Neural crest cell (in vitro differentiated cells): ENCODE results near the gene ARV1. TPM values are rescaled to one million over a fixed set of nuclear protein-coding genes. Genes with fewer than 3 reads are reported as not detected.

Source experiments
- DNase-seq: peaks from one replicate; pipeline ENCODE4 v3.0.0; 2021; ENCODE audit warnings: low read depth, mixed read lengths, low spot score
- H3K27ac Mint-ChIP-seq: one replicate; pipeline ENCODE4 v1.8.0; 2021; ENCODE audit warnings: mild to moderate bottlenecking, mixed read lengths; ENCODE audit not compliant: unreplicated experiment
- H3K27me3 Mint-ChIP-seq: 2 replicates; pipeline ENCODE4 v1.8.0; 2021; ENCODE audit warnings: low read depth, mild to moderate bottlenecking, mixed read lengths
- H3K36me3 Mint-ChIP-seq: 2 replicates; pipeline ENCODE4 v1.8.0; 2021; ENCODE audit warnings: low read depth, mild to moderate bottlenecking, mixed read lengths
- H3K4me1 Mint-ChIP-seq: 2 replicates; pipeline ENCODE4 v1.8.0; 2021; ENCODE audit warnings: mixed read lengths
- H3K4me3 Mint-ChIP-seq: one replicate; pipeline ENCODE4 v1.8.0; 2021; ENCODE audit warnings: mild to moderate bottlenecking, mixed read lengths
- H3K9me3 Mint-ChIP-seq: 2 replicates; pipeline ENCODE4 v1.8.0; 2021; ENCODE audit warnings: mixed read lengths
- CTCF ChIP-seq: fragments of 200-600 bp; sonication (generic); conservative IDR thresholded peaks from 2 replicates; pipeline ENCODE4 v1.5.0; 2021; ENCODE audit warnings: antibody characterized with exemption, mild to moderate bottlenecking
- total RNA-seq: library from RNA; stranded (reverse); gene quantifications from 2 replicates; pipeline ENCODE4 v1.2.1, GENCODE V29; 2021

ARV1 gene
- total RNA-seq, 1 donor from 2014 or later = 19.2 TPM

- Mint-ChIP-seq H3K27me3 (no peaks in the 10 kb centered on the region), H3K27ac (no peak overlapping the region), H3K9me3 (no peaks in the 10 kb centered on the region), H3K36me3 (peaks cover 12% of the 10 kb centered on the region), H3K4me3 (no peak overlapping the region), H3K4me1 (no peaks in the 10 kb centered on the region)
- DNase-seq = no peak
- TF ChIP-seq CTCF = no peak
Measured at GRCh38 chr1:230938924-230939368, 39.9 kb upstream of the ARV1 start.

GRCh38 chr1:230939806-230940489 lies 38.9 kb upstream of the ARV1 start:
- no peak for DNase-seq
- no peak for TF ChIP-seq CTCF
- Mint-ChIP-seq H3K9me3 (no peaks in the 10 kb centered on the region), H3K27ac (no peak overlapping the region), H3K4me3 (no peak overlapping the region), H3K4me1 (no peaks in the 10 kb centered on the region), H3K27me3 (no peaks in the 10 kb centered on the region), H3K36me3 (peaks cover 12% of the 10 kb centered on the region)

- Mint-ChIP-seq H3K27ac (no peak overlapping the region), H3K9me3 (no peaks in the 10 kb centered on the region), H3K4me3 (no peak overlapping the region), H3K36me3 (peaks cover 12% of the 10 kb centered on the region), H3K4me1 (no peaks in the 10 kb centered on the region), H3K27me3 (no peaks in the 10 kb centered on the region)
- TF ChIP-seq CTCF = no peak
- no peak for DNase-seq
Measured at GRCh38 chr1:230940848-230941247, 38.0 kb upstream of the ARV1 start.

GRCh38 chr1:230943048-230943593 lies 35.8 kb upstream of the ARV1 start:
- Mint-ChIP-seq H3K36me3 (peaks cover 12% of the 10 kb centered on the region), H3K27ac (no peak overlapping the region), H3K9me3 (no peaks in the 10 kb centered on the region), H3K4me3 (no peak overlapping the region), H3K27me3 (no peaks in the 10 kb centered on the region), H3K4me1 (no peaks in the 10 kb centered on the region)
- no peak for DNase-seq
- no peak for TF ChIP-seq CTCF

- Mint-ChIP-seq H3K27ac (no peak overlapping the region), H3K4me3 (no peak overlapping the region), H3K4me1 (no peaks in the 10 kb centered on the region), H3K9me3 (no peaks in the 10 kb centered on the region), H3K36me3 (peaks cover 5% of the 10 kb centered on the region), H3K27me3 (no peaks in the 10 kb centered on the region)
- no peak for TF ChIP-seq CTCF
- DNase-seq = no peak
Measured at GRCh38 chr1:230948301-230948700, 30.6 kb upstream of the ARV1 start.
